Stimulated activated CD4-positive, alpha-beta T cell treated with anti-CD3 and anti-CD28 coated beads, TNF-alpha, amount 100 ng/mL, for 24 hours (primary cell): ENCODE results near the gene CEP170.
"Not testable (repeated sequence)": the region's sequence is repeated elsewhere in the genome, so short reads cannot be mapped to it uniquely, and the experiment has no call there.

Experiments
- DNase-seq, 3 experiments: peaks; one replicate each; pipeline ENCODE4 v3.0.0-alpha.2; 2020; ENCODE audit warnings: low read depth in 3 of 3

CEP170 gene

GRCh38 chr1:243233908-243234307 lies 21.2 kb downstream of the CEP170 start:
- no peak for DNase-seq

GRCh38 chr1:243230914-243231313 lies 24.2 kb downstream of the CEP170 start:
- no peak for DNase-seq

- no peak for DNase-seq
These were observed 25.6 kb downstream of the CEP170 start for GRCh38 chr1:243229526-243229925.

- DNase-seq: no peak
These were observed 27.5 kb downstream of the CEP170 start for GRCh38 chr1:243227622-243228021.

- DNase-seq: no peak
These were observed 37.0 kb downstream of the CEP170 start for GRCh38 chr1:243218059-243218458.

- no peak for DNase-seq
These were observed 37.7 kb downstream of the CEP170 start for GRCh38 chr1:243217349-243217748.

- DNase-seq: no peak
These were observed 38.3 kb downstream of the CEP170 start for GRCh38 chr1:243216741-243217140.

GRCh38 chr1:243215276-243215875 lies 39.7 kb downstream of the CEP170 start:
- not testable (repeated sequence) for DNase-seq

- DNase-seq: no peak
These were observed 41.9 kb downstream of the CEP170 start for GRCh38 chr1:243213045-243213787.

GRCh38 chr1:243211984-243212383 lies 43.1 kb downstream of the CEP170 start:
- DNase-seq: not testable (repeated sequence)

- DNase-seq: not testable (repeated sequence)
These were observed 50.0 kb downstream of the CEP170 start for GRCh38 chr1:243205026-243205501.

GRCh38 chr1:243204336-243204735 lies 50.7 kb downstream of the CEP170 start:
- DNase-seq: not testable (repeated sequence)

GRCh38 chr1:243203196-243203595 lies 51.9 kb downstream of the CEP170 start:
- DNase-seq: not testable (repeated sequence)

GRCh38 chr1:243201316-243201715 lies 53.8 kb downstream of the CEP170 start:
- DNase-seq: not testable (repeated sequence)

GRCh38 chr1:243197524-243197923 lies 57.6 kb downstream of the CEP170 start:
- DNase-seq: not testable (repeated sequence)

- DNase-seq: not testable (repeated sequence)
These were observed 61.8 kb downstream of the CEP170 start for GRCh38 chr1:243193330-243193729.

GRCh38 chr1:243186201-243186995 lies 68.7 kb downstream of the CEP170 start:
- not testable (repeated sequence) for DNase-seq

- not testable (repeated sequence) for DNase-seq
These were observed 70.3 kb downstream of the CEP170 start for GRCh38 chr1:243184787-243185186.

- DNase-seq: not testable (repeated sequence)
These were observed 71.4 kb downstream of the CEP170 start for GRCh38 chr1:243183661-243184060.

GRCh38 chr1:243183176-243183575 lies 71.9 kb downstream of the CEP170 start:
- DNase-seq: not testable (repeated sequence)

GRCh38 chr1:243179720-243180119 lies 75.4 kb downstream of the CEP170 start:
- DNase-seq: no peak

- DNase-seq: not testable (repeated sequence)
These were observed 77.3 kb downstream of the CEP170 start for GRCh38 chr1:243177792-243178191.
